CD4-positive, alpha-beta T cell (primary cell): Measurements from ENCODE around the gene LRRN4CL. TPM values are rescaled to one million over a fixed set of nuclear protein-coding genes. Genes with fewer than 3 reads are reported as not detected.

Experiments used
- ATAC-seq: fragments of 200-7000 bp; cut with Tn5 transposase; one replicate; pipeline ENCODE4 v1.10.0; 2022; ENCODE audit warnings: mild to moderate bottlenecking; ENCODE audit not compliant: poor library complexity
- CTCF ChIA-PET: fragments of 350-600 bp; sonication (Branson Sonifier 250); formaldehyde crosslinking; loops from one replicate; lab custom pipeline; 2021; ENCODE audit warnings: antibody characterized with exemption, inconsistent platforms; lab: Charles Lee
- POLR2A ChIA-PET: fragments of 350-600 bp; sonication (Branson Sonifier 250); formaldehyde crosslinking; loops from one replicate; lab custom pipeline; 2021; ENCODE audit warnings: antibody characterized with exemption, inconsistent platforms; lab: Charles Lee
- DNase-seq, 14 experiments: peaks; one replicate each; pipeline ENCODE4 v3.0.0-alpha.2; 2013 to 2020; ENCODE audit warnings: mixed read lengths in 2 of 14
- H3K27ac ChIP-seq, 2 donors: one replicate each; pipeline versions ENCODE4 v1.5.1 to v1.7.0; 2013; ENCODE audit warnings: low read length in 2 of 2, low read depth in 1 of 2, mild to moderate bottlenecking in 1 of 2
- H3K27me3 ChIP-seq, 2 experiments: 1 replicate in 1 of 2; 2 replicates in 1 of 2; pipeline versions ENCODE4 v1.6.1 to v1.7.0; 2013; ENCODE audit warnings: low read length in 2 of 2, control low read depth in 1 of 2, mild to moderate bottlenecking in 1 of 2, moderate library complexity in 1 of 2; ENCODE audit not compliant: insufficient read depth in 2 of 2, control insufficient read depth in 1 of 2
- H3K36me3 ChIP-seq: one replicate; pipeline ENCODE4 v1.6.1; 2013; ENCODE audit warnings: low read length, control low read depth; ENCODE audit not compliant: insufficient read depth
- H3K4me1 ChIP-seq: one replicate; pipeline ENCODE4 v1.6.1; 2013; ENCODE audit warnings: low read length, control low read depth; ENCODE audit not compliant: insufficient read depth
- H3K4me3 ChIP-seq: one replicate; pipeline ENCODE4 v1.5.1; 2013; ENCODE audit warnings: mild to moderate bottlenecking, low read length, moderate library complexity
- H3K9me3 ChIP-seq, 2 experiments: 1 replicate in 1 of 2; 2 replicates in 1 of 2; pipeline versions ENCODE4 v1.6.1 to v1.7.0; 2013; ENCODE audit warnings: low read length in 2 of 2, mild to moderate bottlenecking in 2 of 2, control low read depth in 1 of 2, moderate library complexity in 1 of 2; ENCODE audit not compliant: control insufficient read depth in 1 of 2, insufficient read depth in 1 of 2
- H3K27ac Mint-ChIP-seq: one replicate; pipeline ENCODE4 v1.8.0; 2020; ENCODE audit warnings: mixed read lengths
- H3K27me3 Mint-ChIP-seq: one replicate; pipeline ENCODE4 v1.8.0; 2021; ENCODE audit warnings: mixed read lengths
- H3K36me3 Mint-ChIP-seq: one replicate; pipeline ENCODE4 v1.8.0; 2021; ENCODE audit warnings: low read depth, mixed read lengths
- H3K4me1 Mint-ChIP-seq: one replicate; pipeline ENCODE4 v1.8.0; 2021; ENCODE audit warnings: low read depth, mixed read lengths
- H3K4me3 Mint-ChIP-seq: one replicate; pipeline ENCODE4 v1.8.0; 2020; ENCODE audit warnings: mild to moderate bottlenecking, mixed read lengths
- H3K9me3 Mint-ChIP-seq: one replicate; pipeline ENCODE4 v1.8.0; 2020; ENCODE audit warnings: mixed read lengths
- CTCF ChIP-seq: fragments of 200-600 bp; IDR thresholded peaks from one replicate; pipeline ENCODE4 v1.8.0; 2022; ENCODE audit warnings: antibody characterized with exemption, mild to moderate bottlenecking
- intact Hi-C, 2 experiments: fragments of 100-400 bp; cut with DNase I in 1 of 2; cut with micrococcal nuclease in 1 of 2; formaldehyde crosslinking; loops; one replicate each; pipeline versions ENCODE4 v1.15.1 to v1.9.0; 2023 to 2025; cut with DNase I, micrococcal nuclease
- total RNA-seq, 174 experiments: library from RNA in 2 of 174; stranded (reverse) in 2 of 174; gene quantifications; one replicate each; pipeline ENCODE4 v1.2.3 and lab custom pipeline; 2021 to 2026

Gene LRRN4CL
- total RNA-seq, 2 experiments from 2014 or later: not detected

DNA sequence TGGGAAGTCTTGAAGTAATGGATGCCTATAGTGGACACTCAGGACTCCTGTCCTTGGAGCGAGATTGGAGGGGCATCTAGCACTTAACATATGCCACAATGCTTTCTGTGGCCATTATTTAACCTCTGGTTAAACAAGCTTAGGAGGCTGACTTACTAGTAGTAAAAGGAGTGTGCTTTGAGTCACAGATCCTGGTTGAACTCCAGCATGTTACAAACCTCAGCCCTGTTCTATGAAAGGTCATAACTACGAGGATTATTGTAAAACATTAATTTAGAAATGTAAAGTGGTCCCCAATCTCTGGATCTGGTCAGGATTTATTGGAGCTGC is 16.2 kb downstream of the LRRN4CL start:
- Histone ChIP-seq H3K9me3 (no peaks in the 10 kb centered on the region), H3K4me3 (no peak overlapping the region), H3K27me3 (no peaks in the 10 kb centered on the region), H3K4me1 (peaks cover 57% of the 10 kb centered on the region), H3K36me3 (peaks cover 38% of the 10 kb centered on the region), H3K27ac (peak overlapping the region in 1 of 2 donors; percentile 83)
- ChIA-PET POLR2A (interaction anchor here (0.7 to 6.4 kb wide), 10 partner anchors 8 to 183 kb away, joined by 3 to 94 read pairs (median 10); partner anchors contain the start of genes B3GAT3, C11orf98, CSKMT and EEF1G), CTCF (interaction anchor here (0.7 to 3.0 kb wide), 4 partner anchors 8 to 114 kb away, joined by 3 to 8 read pairs (median 5); partner anchors contain the start of genes C11orf98, CSKMT and TMEM179B)
- peaks cover 42% of the 10 kb centered on the region for H3K36me3 Mint-ChIP-seq
- DNase-seq (no peak), ATAC-seq (no peak)
- H3K27me3 Mint-ChIP-seq: no peaks in the 10 kb centered on the region
- H3K4me1 Mint-ChIP-seq: peaks cover 59% of the 10 kb centered on the region
- intact Hi-C loops: loop anchor here (5.0 kb wide), 3 partner anchors 34 to 81 kb away; partner anchors contain the start of genes BSCL2 (in 2 of the 2), GNG3 (in 2 of the 2), TUT1 (in 2 of the 2) and B3GAT3 (in 1 of the 2)
- H3K4me3 Mint-ChIP-seq: peak overlapping the region; percentile 91
- no peak for TF ChIP-seq CTCF
- H3K9me3 Mint-ChIP-seq: no peaks in the 10 kb centered on the region
- H3K27ac Mint-ChIP-seq: peak overlapping the region; percentile 87

- H3K27ac Mint-ChIP-seq: peak within 1 kb of the TSS; percentile 87
- intact Hi-C loops: loop anchor here (1.0 to 5.0 kb wide), 5 partner anchors 19 to 79 kb away; partner anchors contain the start of genes BSCL2 (in 2 of the 2), GNG3 (in 2 of the 2), INTS5 (in 2 of the 2) and TUT1 (in 2 of the 2)
- H3K27ac ChIP-seq: peak within 1 kb of the TSS; percentile 72 to 83
- no peaks in the 10 kb centered on the region for H3K9me3 Mint-ChIP-seq
- H3K4me1 ChIP-seq: peaks cover 55% of the 10 kb centered on the region
- CTCF ChIA-PET: interaction anchor here (0.8 to 3.0 kb wide), 7 partner anchors 9 to 209 kb away, joined by 3 to 8 read pairs (median 4); partner anchors contain the start of genes B3GAT3, INTS5, SLC3A2 and TMEM179B
- peaks cover 38% of the 10 kb centered on the region for H3K36me3 Mint-ChIP-seq
- H3K4me3 ChIP-seq: peak within 1 kb of the TSS; percentile 98
- ATAC-seq: peak; percentile 74
- H3K27me3 ChIP-seq: no peaks in the 10 kb centered on the region
- H3K4me1 Mint-ChIP-seq: peaks cover 53% of the 10 kb centered on the region
- peak; percentile 50 to 89 (median 68) for DNase-seq
- POLR2A ChIA-PET: interaction anchor here (0.6 to 6.4 kb wide), 29 partner anchors 9 to 209 kb away, joined by 3 to 94 read pairs (median 6); partner anchors contain the start of genes B3GAT3, EEF1G, EML3 and GANAB
- H3K27me3 Mint-ChIP-seq: no peaks in the 10 kb centered on the region
- peak within 1 kb of the TSS; percentile 91 for H3K4me3 Mint-ChIP-seq
- no peaks in the 10 kb centered on the region for H3K9me3 ChIP-seq
- peaks cover 31% of the 10 kb centered on the region for H3K36me3 ChIP-seq
- no peak for TF ChIP-seq CTCF
Measured at GRCh38 chr11:62671608-62672389, 17.5 kb downstream of the LRRN4CL start, which contains the start of the genes LBHD1 and UQCC3. Gene LBHD1, minus strand, starts transcription at chr11:62672267. Its CDS starts 2,236 bp downstream, at chr11:62670031. Gene UQCC3, plus strand, starts transcription at chr11:62671673. Its CDS starts 73 bp downstream, at chr11:62671746.

GRCh38 chr11:62671236-62671607 is 18.1 kb downstream of the LRRN4CL start:
- TF ChIP-seq CTCF: no peak
- peaks cover 33% of the 10 kb centered on the region for H3K36me3 Mint-ChIP-seq
- Histone ChIP-seq H3K27ac (peak overlapping the region; percentile 72 to 83), H3K27me3 (no peaks in the 10 kb centered on the region), H3K4me3 (peak overlapping the region; percentile 98), H3K36me3 (peaks cover 27% of the 10 kb centered on the region), H3K9me3 (no peaks in the 10 kb centered on the region), H3K4me1 (peaks cover 56% of the 10 kb centered on the region)
- ATAC-seq (peak; percentile 61), DNase-seq (peak in 2 of 14 experiments; percentile 24 to 32)
- no peaks in the 10 kb centered on the region for H3K27me3 Mint-ChIP-seq
- intact Hi-C loops: loop anchor here (2.0 to 5.0 kb wide), 4 partner anchors 18 to 79 kb away; partner anchors contain the start of genes BSCL2 (in 2 of the 2), GNG3 (in 2 of the 2), INTS5 (in 2 of the 2) and TUT1 (in 2 of the 2)
- ChIA-PET CTCF (interaction anchor here (1.0 to 3.0 kb wide), 5 partner anchors 10 to 210 kb away, joined by 3 to 8 read pairs (median 6); partner anchors contain the start of genes INTS5, SLC3A2 and TMEM179B), POLR2A (interaction anchor here (0.6 to 6.4 kb wide), 28 partner anchors 10 to 919 kb away, joined by 3 to 94 read pairs (median 6); partner anchors contain the start of genes B3GAT3, EEF1G, EML3 and GANAB)
- no peaks in the 10 kb centered on the region for H3K9me3 Mint-ChIP-seq
- peaks cover 47% of the 10 kb centered on the region for H3K4me1 Mint-ChIP-seq
- H3K27ac Mint-ChIP-seq: peak overlapping the region; percentile 87
- H3K4me3 Mint-ChIP-seq: peak overlapping the region; percentile 91
